DMS53 treated with DMSO at 0.1 percent for 48 hours (cell line): Measurements from ENCODE around the gene CCIN.

Experiments
- DNase-seq: peaks from one replicate; lab custom pipeline; 2025; ENCODE audit not compliant: unreplicated experiment; lab: John Stamatoyannopoulos, UW

The CCIN gene

DNA sequence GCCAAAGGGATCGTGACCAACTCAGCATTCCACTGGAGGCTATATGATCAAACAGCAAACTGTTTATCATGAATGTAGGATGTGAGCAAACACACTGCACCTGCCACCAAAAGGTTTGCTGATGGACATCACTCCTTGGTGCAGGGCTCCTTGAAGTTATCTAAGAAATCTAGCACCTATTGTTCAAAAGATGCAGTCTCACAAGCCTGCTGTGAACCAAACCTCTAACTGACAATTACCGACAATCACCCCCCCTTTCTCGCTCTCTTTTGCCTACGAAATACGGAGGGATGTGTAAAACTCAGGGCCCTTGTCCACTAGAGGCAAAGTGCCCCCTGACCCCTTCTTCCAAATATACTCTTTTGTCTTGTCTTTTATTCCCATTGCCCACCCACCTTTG lies 19.0 kb downstream of the CCIN start:
- DNase-seq: no peak

DNA sequence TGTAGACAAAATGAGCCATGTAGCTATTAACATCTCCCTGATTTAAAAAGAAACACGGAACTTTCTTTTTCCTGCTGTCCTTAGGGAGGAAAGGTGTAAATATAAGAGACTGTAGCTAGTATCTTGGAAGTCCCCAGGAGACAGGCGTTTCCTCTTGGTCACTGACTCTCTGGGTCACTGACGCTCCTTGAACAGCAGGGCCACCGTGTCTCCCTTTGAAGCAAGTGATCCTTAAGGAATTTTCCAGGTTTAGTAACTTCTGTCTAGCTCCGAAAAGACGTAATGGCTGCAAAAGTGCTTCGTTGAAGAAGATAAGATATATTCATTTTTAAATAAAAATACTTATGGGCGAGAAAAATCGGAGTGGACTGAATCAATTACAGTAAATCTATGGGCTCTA lies 20.8 kb downstream of the CCIN start:
- DNase-seq: no peak

DNA sequence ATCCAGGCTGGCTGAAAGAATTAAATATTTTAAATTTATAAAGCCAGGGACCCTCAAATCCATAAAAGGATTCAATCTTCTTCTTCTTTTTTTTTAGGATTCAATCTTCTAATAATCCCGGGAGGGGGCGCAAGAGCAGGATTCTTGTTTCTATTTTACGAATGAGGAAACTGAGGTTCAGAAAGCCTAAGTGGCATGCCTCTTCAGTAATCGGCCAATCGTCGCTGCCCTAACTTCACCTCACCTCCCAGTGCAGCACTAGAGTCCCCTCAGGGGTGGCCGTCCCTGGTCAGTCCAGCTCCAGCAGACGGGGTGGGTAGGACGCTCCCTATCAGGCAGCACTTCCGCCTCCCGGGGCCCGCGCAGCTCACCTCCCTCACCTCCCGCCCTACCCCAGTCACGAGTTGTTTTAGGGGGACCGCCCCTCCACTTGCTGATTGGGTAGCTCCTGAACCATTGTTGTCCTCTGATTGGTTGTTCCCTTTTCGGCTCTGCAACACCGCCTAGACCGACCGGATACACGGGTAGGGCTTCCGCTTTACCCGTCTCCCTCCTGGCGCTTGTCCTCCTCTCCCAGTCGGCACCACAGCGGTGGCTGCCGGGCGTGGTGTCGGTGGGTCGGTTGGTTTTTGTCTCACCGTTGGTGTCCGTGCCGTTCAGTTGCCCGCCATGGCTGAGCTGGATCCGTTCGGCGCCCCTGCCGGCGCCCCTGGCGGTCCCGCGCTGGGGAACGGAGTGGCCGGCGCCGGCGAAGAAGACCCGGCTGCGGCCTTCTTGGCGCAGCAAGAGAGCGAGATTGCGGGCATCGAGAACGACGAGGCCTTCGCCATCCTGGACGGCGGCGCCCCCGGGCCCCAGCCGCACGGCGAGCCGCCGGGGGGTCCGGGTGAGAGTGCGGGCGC lies 21.5 kb downstream of the CCIN start, which contains the start of gene CLTA:
Gene CLTA (plus strand): TSS at position 534 of the 902 bp plus-strand sequence. CDS start 136 bp downstream, at position 670.
- peak; percentile 93 for DNase-seq

DNA sequence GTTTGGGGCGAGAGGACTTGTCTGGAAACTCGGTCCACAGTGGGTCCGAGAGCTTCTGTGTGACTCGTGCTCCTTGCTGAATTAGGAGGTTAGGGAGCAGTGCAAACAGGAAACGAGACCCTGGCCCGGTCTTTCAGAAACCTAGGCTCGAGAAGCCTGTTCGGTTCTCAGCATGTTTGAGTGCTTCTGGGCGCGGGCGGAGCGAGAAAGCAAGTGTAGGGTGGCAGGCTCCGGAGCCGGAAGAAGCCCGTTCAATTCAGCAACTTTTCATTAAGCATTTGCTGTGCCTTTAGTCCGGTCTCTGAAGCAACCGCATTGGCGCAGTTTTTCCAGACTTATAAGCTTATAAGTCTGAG lies 22.1 kb downstream of the CCIN start:
- no peak for DNase-seq

DNA sequence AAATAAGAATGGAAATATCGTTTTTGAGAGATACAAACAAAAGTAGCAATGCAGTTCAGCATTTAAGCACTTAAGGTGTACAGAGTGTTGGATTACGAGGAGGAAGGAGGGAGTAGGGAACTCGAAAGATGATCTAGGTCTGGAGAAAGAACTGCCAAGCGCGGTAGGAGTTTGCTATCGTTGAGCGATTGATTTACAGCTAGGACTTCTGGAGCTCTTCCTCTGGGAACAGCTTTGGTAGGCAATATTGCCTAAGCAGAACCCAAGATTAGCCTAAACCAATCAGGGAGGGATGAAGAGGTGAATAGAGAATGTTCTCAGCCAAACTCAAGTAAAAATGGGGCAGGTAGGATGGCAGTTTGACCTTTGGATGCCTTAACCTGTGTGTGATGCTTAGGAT lies 22.5 kb downstream of the CCIN start:
- no peak for DNase-seq

DNA sequence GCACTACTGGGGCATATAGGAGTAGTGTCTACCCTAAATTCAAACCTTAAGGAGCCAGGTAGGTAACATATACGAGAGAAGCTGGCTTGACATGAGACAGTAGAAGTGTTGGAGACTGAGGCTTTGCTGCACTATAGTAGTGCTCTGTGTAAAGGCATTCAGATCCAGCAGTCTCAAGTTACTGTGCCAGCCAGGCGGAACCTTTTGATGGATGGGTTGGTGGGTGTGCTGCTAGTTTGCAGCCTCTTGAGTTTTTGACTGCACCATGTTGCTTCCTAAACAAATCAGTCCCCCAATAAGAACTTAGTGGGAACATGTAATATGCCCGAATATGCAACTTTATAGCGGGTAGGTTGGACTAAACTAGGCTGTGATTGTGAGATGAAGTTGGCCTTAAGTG lies 23.0 kb downstream of the CCIN start:
- no peak for DNase-seq

DNA sequence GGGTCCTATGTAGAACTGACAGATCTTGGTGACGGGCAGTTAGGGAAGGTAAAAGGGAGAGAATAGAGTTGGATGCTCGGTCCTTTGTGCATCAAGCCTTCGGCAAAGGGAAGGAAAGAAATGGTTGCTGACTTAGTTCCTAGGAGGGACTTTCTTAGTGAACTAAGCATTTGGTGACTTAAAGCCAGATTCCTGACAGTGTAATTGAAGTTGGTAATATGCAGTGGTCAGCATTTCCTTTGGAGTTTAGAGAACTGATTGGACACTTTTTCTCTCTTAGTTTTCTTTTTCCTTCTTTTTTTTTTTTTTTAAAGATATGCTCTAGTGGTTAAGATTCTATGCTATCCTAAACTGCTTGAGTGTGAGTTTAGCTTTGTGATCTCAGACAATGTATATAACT lies 23.8 kb downstream of the CCIN start:
- no peak for DNase-seq

DNA sequence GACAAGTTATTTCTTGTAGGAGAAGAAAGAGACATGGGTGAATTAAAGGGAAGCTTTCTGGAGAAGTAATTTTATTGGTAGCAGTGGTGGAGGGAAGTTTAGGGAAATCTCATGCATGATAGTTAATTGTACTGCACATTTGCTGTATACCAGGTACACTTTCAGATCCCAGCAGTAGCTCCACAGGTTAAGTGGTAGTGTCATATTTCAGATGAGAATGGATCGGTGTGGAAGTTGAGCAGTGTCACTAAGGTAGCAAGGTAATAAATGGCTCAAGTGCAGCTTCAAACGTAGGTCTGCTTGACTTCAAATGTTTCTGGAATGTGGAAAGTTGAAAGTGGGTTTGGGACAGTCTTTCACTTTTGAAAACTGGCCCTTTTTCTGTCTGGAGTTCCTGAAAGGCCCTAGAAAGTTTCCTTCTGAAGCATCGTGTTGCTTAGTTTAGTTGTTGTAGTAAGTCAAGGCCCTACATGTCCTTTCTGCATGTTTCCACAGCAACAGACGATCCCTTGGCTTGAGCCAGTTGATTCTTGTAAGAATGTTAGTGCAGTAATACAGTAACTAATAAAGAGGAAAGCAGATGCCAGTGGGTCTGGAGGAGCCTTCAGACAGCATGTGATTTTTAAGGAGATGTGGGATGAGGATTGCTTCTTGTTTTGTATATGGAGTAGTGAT lies 25.3 kb downstream of the CCIN start:
- DNase-seq: no peak

DNA sequence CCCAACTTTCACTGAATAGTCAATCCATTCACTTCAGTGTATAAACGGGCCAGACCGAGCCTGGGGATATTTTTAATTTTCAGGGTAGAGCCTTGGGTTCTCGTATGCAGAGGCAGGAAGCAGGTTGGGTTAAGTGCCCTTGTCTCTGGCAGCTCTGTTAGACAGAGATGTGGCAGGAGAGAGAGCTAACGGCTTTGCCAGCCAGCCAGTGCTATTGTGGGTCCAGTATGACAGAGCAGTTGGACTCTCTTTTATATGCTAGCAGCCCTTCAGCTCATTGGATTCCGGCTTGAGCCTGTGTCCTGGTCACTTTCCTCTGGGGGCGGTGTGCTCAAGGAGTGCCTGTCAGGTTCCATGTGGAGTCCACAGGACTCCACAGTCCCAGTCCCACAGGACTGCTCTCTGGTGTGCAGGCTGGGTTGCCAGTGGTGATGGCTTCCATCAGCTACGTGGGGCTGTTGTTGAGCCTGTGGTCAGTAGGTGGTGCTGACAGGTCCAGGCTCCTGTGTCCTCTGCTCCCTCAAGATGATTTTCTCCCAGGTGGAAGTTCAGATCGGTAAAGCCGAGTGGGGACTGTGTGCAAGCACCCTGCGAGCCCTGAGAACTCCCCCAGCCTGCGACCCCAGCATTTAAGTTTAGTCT lies 35.8 kb downstream of the CCIN start:
- DNase-seq: no peak

DNA sequence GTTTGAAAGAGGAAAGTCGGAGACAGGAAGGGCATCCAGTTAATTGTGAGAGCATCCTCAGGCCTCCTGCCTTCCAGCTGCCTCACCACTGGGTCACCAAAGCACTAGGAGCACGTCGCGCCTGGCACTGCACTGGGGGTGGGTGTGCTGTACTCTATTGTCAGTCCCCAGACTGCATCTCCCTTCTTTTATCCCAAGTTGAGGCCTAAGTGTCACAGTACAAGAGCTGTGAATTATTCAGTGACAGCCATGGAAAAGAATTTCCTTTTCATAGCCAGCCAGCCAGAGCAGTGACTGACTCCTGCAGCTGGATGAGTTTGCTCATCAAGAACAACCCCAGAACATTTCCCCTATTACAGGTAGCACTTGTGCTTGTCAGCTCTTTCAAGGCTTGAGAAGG lies 37.8 kb downstream of the CCIN start:
- no peak for DNase-seq

DNA sequence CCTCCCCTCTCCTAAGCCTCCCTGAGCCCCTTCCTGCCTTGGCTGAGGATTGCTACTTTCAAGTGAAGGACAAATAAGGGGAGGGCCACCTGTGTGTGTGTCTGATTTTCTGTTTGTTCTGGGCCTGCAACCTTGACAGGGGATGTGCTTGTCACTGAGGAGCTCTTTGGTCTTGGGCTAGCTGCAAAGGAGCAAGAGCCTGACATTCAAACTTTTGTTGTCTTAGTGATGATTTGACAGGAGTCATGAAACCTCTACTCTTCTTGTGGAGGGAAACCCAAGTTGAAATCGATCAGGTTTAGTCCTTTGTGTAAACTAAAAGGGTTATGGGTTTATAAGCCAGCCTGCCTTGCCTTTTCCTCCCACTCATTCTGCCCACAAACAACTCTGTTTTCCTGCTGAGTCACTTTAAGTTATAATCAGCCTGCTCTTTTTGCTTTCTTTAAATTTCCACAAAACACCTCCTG lies 38.4 kb downstream of the CCIN start:
- no peak for DNase-seq

DNA sequence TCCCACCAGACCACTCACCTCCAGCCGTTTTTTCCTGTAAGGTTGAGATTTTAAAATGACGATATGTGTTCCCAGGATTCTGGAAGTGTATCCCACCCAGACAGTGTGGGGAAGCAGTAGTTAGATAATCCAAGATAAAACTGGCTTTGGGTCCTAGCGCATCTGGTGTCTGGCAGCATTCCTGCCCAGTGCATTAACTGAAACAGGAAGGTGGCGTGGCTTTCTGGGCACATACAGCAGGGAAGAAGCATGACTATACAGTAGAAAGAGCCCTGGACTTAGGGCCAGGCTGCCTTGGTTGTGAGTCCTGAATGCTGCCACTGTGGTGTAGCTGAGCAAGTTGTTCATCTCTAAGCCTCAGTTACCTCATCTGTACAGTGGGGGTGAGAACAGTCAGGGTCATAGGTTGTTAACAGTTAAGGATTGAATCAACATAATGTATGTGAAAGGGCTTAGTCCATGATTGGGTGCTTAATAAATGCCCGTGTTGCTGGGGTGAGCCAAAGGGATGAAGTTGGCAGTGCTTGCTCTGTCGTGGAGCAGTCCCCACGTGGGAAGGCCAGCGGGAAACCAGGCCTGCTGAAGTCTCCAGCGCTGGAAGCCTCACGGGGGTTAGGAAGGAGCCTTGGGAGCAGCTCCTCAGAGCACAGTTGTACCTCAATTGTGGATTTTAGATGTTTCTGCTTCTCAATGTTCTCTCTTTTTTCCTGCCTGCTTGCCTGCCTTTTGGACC lies 39.5 kb downstream of the CCIN start:
- DNase-seq: no peak

DNA sequence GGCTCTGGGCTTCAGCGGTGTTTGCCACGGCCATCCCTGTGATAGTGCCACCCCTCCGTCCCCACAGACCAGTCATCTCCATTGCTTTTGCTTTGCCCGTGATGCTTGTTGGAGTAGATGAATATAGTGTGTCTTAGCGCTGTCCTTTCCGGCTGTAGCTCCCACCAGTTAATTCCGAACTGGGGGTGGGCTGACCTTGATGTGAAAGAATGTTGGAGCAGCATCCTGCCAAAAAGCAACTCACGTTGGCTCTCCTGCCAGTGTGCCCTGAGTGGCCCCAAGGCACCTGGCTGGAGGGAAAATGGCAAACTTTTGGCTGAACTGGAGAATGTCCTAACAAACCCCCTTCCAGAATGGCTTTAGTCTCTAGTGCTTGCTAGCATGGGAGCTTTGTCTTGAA lies 41.5 kb downstream of the CCIN start:
- DNase-seq: no peak

DNA sequence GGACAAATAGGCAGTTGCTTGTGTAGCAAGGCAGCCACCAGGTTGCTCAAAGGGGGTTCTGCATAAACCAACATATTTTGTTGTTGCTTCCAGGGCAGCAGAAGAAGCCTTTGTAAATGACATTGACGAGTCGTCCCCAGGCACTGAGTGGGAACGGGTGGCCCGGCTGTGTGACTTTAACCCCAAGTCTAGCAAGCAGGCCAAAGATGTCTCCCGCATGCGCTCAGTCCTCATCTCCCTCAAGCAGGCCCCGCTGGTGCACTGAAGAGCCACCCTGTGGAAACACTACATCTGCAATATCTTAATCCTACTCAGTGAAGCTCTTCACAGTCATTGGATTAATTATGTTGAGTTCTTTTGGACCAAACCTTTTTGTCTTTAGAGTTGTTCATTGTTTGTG lies 42.3 kb downstream of the CCIN start:
- DNase-seq: no peak

DNA sequence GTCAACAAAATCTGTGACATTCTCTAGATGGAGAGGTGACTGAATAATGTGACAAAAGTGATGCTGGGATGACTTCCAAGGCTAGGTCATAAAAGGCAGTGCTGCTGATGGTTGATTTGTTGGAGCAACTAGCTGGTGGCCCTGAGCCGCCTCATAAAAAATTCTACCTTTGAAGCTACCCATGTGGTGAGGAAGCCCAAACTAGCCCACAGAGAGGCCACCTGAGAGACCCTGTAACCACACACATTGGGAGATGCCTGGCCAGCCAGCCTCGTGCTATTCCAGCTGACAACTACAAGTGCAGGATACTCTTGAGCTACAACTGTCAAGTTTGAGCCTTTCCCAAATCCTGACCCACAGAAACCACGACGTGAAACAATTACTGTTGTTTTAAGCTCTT lies 44.2 kb downstream of the CCIN start:
- no peak for DNase-seq

DNA sequence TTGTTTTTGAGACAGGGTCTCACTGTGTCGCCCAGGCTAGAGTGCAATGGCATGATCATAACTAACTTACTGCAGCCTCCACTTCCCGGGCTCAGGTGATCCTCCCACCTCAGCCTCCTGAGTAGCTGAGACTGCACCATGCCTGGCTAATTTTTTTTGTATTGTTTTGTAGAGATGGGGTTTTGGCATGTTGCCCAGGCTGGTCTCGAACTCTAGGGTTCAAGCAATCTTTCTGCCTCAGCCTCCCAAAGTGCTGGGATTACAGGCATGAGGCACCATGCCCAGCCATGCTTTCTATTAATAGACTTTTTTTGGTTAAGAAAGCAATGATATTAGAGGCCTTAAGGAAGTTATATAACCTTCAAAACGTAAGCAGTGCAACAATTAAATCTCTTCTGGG lies 44.8 kb downstream of the CCIN start:
- no peak for DNase-seq

DNA sequence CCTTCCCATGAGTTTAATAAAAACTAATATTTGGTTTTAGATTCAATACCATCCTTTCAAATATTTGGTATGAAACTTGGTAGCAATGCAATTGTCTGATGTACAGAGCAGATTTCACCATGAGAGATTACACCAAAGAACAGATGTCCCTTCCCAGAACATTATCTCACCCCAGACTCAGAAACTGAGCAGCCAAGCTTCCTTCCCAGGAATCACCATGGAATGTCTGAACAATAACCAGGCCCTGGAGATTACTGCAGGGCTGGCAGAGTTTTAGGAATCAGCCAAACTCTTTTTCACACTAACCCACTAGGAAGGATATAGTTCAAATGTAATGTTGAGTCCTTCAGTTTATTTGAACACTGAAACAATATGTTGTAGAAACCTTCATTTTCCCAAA lies 45.4 kb downstream of the CCIN start:
- DNase-seq: no peak

DNA sequence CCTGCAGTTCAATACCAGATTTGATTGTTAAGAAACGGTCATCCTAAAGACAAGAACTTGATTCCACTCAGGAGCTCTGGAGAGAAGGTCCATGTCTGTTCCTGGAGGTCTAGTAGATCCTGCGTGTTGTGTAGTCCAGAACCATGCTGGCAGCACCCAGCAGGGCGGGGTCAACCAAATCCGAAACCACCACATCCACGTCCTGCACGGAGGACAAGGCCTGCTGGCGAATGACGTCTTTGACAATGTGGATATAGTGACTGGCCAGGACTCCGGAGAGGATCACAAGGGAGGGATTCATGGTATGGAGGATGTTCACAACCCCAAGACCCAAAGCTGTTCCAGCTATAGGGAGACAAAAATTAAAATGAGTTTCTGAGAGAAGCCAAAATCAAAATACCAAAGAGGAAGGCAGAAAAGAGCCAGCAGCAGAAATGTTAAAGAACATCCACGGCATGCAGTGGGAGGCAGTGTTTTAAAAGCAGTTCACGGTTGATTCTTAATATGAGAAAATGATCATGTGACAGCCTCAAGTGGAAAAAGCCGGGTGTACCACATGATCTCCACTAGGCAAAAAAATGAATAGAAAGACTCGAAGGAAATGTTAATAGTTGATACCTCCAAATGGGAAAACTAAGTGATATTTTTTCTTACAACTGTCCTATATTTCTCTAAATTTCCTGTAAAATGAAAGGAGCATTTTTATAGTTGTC lies 48.2 kb downstream of the CCIN start:
- DNase-seq: no peak

DNA sequence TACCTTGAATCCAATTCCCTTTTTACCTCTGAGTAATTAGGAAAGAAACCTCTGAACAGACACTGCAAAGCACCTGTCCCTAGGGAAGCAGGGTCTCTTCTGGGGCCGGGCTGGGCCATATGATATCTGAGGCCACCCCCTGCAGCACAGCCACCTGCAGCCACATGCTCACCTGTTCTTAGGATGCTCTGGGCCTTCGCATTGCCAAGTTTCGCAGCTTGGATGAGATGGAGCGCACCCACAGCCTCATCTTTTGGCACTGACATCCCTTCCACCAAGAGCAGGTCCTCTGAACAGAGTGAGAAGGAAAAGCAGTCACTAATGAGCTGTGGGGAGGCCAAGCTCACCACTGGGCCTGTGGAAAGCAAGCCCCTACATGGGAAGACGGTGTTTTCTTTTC lies 48.8 kb downstream of the CCIN start:
- no peak for DNase-seq

DNA sequence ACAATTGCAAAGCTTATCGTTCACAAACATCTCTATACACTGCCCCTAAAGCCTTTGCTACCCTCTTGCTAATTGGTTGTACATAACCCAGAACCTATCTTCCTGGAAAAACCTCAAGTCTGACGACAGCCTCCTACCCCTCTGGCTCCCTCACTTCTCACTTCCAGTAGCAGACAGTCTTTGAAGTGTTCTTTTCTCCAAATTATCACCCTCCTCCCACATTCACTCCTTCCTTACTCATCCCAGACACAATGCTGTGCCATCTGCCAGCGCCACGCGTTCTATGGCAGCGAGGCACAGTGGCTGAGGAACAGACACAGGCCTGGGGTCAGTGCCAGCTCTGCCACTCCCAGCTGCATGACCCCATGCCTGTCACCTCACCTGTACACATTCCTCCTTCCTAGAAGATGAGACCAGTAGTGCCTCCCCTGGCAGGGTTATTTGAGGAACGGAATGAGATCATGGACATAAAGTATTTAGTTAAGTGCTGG lies 49.3 kb downstream of the CCIN start:
- DNase-seq: no peak
